ENCODE results near the gene GSTO2. TPM values are rescaled to one million over a fixed set of nuclear protein-coding genes. Genes with fewer than 3 reads are reported as not detected.
A peak's percentile ranks its signal among the peaks of the same experiment; 100 is the strongest.

The GSTO2 gene
- total RNA-seq, 2 experiments from 2014 or later: 0.77 to 1.2 TPM

DNA sequence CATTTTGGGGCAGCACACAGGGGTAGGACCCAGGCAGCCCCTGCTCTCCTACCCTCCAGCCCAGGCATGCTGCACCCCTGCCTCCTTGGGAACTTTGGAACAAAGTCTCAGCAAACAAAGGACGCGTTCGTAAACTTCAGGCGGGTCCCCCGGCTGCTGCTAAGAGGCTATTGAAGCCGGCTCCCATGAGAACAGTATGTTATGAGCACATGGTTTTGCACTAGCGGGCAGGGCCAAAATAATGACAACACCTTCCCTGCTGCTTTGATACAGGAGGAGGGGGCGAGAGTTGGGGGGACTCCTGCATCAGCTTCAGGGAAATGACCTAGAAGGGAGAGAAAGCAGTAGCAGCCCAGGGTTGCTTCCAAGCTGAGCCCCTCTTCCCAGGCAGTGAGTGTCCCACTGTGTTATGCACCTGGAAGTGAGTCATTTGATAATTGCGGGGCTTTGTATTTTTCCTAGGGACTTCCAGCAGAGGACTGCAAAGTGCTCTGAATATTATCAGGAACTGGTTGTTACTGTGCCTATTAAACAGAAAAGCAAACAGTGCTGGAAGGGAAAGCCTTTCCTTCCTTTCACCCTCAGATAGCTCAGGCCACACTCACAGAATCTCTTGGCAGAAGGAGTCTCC lies 62.3 kb downstream of the GSTO2 start:
- H3K4me1 ChIP-seq (ENCODE audit: insufficient read depth, low read length): peaks cover 97% of the 10 kb centered on the region
- no peak for TF ChIP-seq CTCF (IDR thresholded peaks at IDR 0.05)
- no peak overlapping the region for H3K4me3 ChIP-seq (ENCODE audit: low read length)
- Mint-ChIP-seq H3K4me1 (ENCODE audit: low read depth) (peaks cover 99% of the 10 kb centered on the region), H3K27ac (peak overlapping the region; percentile 88), H3K4me3 (peak overlapping the region; percentile 43), H3K27me3 (no peaks in the 10 kb centered on the region), H3K9me3 (no peaks in the 10 kb centered on the region), H3K36me3 (ENCODE audit: low read depth) (peaks cover 40% of the 10 kb centered on the region)
- H3K36me3 ChIP-seq (ENCODE audit: insufficient read depth, low read length): peaks cover 5% of the 10 kb centered on the region
- no peaks in the 10 kb centered on the region for H3K9me3 ChIP-seq (ENCODE audit: control insufficient read depth in 1 of 2, insufficient read depth in 1 of 2, low read length in 2 of 2)
- POLR2A ChIA-PET: interaction anchor here (0.9 to 2.8 kb wide), 2 partner anchors 24 to 25 kb away, joined by 4 to 30 read pairs; no protein-coding TSS in a partner anchor
- no peaks in the 10 kb centered on the region for H3K27me3 ChIP-seq (ENCODE audit: control insufficient read depth in 1 of 2, insufficient read depth in 2 of 2, low read length in 2 of 2)
- intact Hi-C loops (cut with DNase I, micrococcal nuclease): no loop called here
- peak overlapping the region in 1 of 2 donors; percentile 2 for H3K27ac ChIP-seq (ENCODE audit: low read depth in 1 of 2, low read length in 2 of 2)
- CTCF ChIA-PET: interaction anchor here (1.0 kb wide), 1 partner anchor 51 kb away, joined by 3 read pairs; no protein-coding TSS in a partner anchor
- no peak for ATAC-seq (ENCODE audit: poor library complexity)
- peak in 1 of 14 experiments; percentile 25 for DNase-seq

DNA sequence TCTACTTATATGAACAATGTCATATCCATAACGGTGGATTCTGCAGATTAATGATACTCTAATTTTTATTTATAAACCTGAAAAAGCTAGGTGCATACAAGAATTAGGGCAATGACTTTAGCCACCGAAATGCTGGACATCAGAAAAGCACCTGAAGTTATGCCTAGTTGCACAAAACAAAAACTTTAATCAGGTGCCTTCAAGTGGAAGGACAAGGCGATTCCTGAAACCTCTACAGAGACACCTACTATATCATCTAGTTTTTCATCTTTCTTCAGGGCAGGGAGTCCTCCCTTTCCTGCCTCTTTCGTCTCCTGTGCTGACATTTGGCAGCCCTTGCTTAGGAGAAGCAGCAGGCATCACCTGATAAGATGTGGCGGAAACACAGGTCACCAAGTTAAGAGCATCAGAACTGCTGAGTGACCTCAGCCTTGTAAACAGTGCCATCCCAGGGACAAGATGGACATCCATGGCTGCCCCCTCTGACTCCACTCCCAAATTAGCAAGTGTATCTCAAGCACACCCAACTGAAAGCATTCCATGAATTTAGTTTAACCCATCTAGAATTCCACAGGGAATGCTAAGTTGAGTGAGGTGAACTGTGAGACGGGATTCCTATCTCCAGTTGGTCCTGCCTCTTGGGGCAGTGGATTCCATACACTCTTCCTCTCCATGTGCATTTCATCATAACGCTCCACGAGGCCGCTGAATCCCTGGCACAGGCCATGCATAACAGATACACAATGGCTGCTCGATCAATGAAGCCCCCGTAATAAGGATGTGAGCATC lies 63.5 kb downstream of the GSTO2 start:
- Histone ChIP-seq H3K4me3 (ENCODE audit: low read length) (no peak overlapping the region), H3K27me3 (ENCODE audit: control insufficient read depth in 1 of 2, insufficient read depth in 2 of 2, low read length in 2 of 2) (no peaks in the 10 kb centered on the region), H3K9me3 (ENCODE audit: control insufficient read depth in 1 of 2, insufficient read depth in 1 of 2, low read length in 2 of 2) (no peaks in the 10 kb centered on the region), H3K27ac (ENCODE audit: low read depth in 1 of 2, low read length in 2 of 2) (peak overlapping the region; percentile 73 to 74), H3K36me3 (ENCODE audit: insufficient read depth, low read length) (peaks cover 5% of the 10 kb centered on the region), H3K4me1 (ENCODE audit: insufficient read depth, low read length) (peaks cover 95% of the 10 kb centered on the region)
- DNase-seq: no peak
- no peak for TF ChIP-seq CTCF (IDR thresholded peaks at IDR 0.05)
- ChIA-PET CTCF (no interaction called here), POLR2A (interaction anchor here (0.9 kb wide), 1 partner anchor 26 kb away, joined by 4 read pairs; no protein-coding TSS in a partner anchor)
- Mint-ChIP-seq H3K9me3 (no peaks in the 10 kb centered on the region), H3K4me1 (ENCODE audit: low read depth) (peaks cover 95% of the 10 kb centered on the region), H3K4me3 (peak overlapping the region; percentile 46), H3K27ac (peak overlapping the region; percentile 88), H3K27me3 (no peaks in the 10 kb centered on the region), H3K36me3 (ENCODE audit: low read depth) (peaks cover 48% of the 10 kb centered on the region)
- intact Hi-C loops (cut with DNase I, micrococcal nuclease): no loop called here
- ATAC-seq (ENCODE audit: poor library complexity): no peak

DNA sequence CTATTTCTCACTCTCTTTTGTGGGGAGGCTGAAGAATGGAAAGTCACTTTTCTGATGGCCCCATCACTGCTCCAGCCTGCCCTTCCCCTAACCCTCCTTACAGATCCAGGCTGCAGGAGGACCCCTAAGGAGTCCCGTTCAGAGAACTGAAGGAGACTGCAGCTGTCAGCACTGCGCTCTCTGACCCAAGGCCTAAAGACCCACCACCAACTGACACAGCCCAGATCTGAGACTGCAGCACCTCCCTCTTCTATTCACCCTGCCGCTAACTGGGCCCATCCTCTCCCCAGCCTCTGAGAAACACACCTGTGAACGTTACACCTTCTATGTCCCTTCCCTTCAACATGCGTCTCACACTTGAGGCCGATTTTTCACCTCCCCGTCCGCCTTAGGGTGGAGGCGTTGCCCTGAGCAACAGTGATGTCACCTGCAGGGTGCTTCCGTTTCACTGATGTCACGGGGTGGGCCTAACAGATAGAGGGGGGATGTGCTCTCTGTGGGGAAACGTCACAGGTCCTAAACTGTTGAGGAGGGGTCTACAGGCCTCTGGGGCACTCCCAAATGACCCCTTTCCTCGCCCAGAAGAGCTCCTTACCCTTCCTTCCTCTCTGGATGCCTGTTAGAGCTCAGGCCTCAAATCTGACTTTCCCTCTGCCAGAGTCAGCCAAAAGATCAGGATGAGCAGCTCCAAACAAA lies 64.2 kb downstream of the GSTO2 start:
- ChIA-PET CTCF (interaction anchor here (2.0 kb wide), 1 partner anchor 20 kb away, joined by 9 read pairs; the partner anchor contains the start of gene CFAP58), POLR2A (interaction anchor here (7.2 kb wide), 1 partner anchor 26 kb away, joined by 99 read pairs; no protein-coding TSS in a partner anchor)
- Mint-ChIP-seq H3K9me3 (no peaks in the 10 kb centered on the region), H3K4me3 (peak overlapping the region; percentile 46), H3K4me1 (ENCODE audit: low read depth) (peaks cover 88% of the 10 kb centered on the region), H3K27me3 (no peaks in the 10 kb centered on the region), H3K27ac (peak overlapping the region; percentile 88), H3K36me3 (ENCODE audit: low read depth) (peaks cover 52% of the 10 kb centered on the region)
- peak overlapping the region; percentile 73 to 74 for H3K27ac ChIP-seq (ENCODE audit: low read depth in 1 of 2, low read length in 2 of 2)
- H3K9me3 ChIP-seq (ENCODE audit: control insufficient read depth in 1 of 2, insufficient read depth in 1 of 2, low read length in 2 of 2): no peaks in the 10 kb centered on the region
- H3K4me1 ChIP-seq (ENCODE audit: insufficient read depth, low read length): peaks cover 88% of the 10 kb centered on the region
- H3K36me3 ChIP-seq (ENCODE audit: insufficient read depth, low read length): peaks cover 5% of the 10 kb centered on the region
- TF ChIP-seq CTCF (IDR thresholded peaks at IDR 0.05): no peak
- ATAC-seq (ENCODE audit: poor library complexity) (peak; percentile 54), DNase-seq (peak; percentile 33 to 88 (median 61))
- H3K4me3 ChIP-seq (ENCODE audit: low read length): no peak overlapping the region
- intact Hi-C loops (cut with DNase I, micrococcal nuclease): no loop called here
- H3K27me3 ChIP-seq (ENCODE audit: control insufficient read depth in 1 of 2, insufficient read depth in 2 of 2, low read length in 2 of 2): no peaks in the 10 kb centered on the region

All from CD4-positive, alpha-beta T cell (primary cell).